Subcutaneous abdominal adipose tissue (tissue), 5 donors: ENCODE results near the gene BBS1.

Source experiments
- H3K27ac ChIP-seq: one replicate; pipeline ENCODE4 v1.7.0; 2013; ENCODE audit warnings: low read depth, mild to moderate bottlenecking, inconsistent platforms, low read length, moderate library complexity
- H3K27me3 ChIP-seq, 5 donors: one replicate each; pipeline ENCODE4 v1.7.0; 2013; ENCODE audit warnings: low read length in 5 of 5, inconsistent platforms in 1 of 5; ENCODE audit not compliant: control insufficient read depth in 5 of 5, insufficient read depth in 4 of 5
- H3K36me3 ChIP-seq, 5 donors: one replicate each; pipeline ENCODE4 v1.7.0; 2013; ENCODE audit warnings: low read length in 5 of 5; ENCODE audit not compliant: control insufficient read depth in 5 of 5, insufficient read depth in 5 of 5
- H3K4me1 ChIP-seq, 5 donors: one replicate each; pipeline ENCODE4 v1.7.0; 2013; ENCODE audit warnings: low read length in 5 of 5, mild to moderate bottlenecking in 3 of 5, moderate library complexity in 1 of 5; ENCODE audit not compliant: control insufficient read depth in 5 of 5, insufficient read depth in 5 of 5
- H3K4me3 ChIP-seq, 5 donors: one replicate each; pipeline ENCODE4 v1.7.0; 2013; ENCODE audit warnings: low read length in 5 of 5, low read depth in 1 of 5
- H3K9ac ChIP-seq, 5 donors: one replicate each; pipeline ENCODE4 v1.7.0; 2013; ENCODE audit warnings: low read length in 5 of 5, mild to moderate bottlenecking in 4 of 5, moderate library complexity in 3 of 5
- H3K9me3 ChIP-seq, 5 donors: one replicate each; pipeline ENCODE4 v1.7.0; 2013; ENCODE audit warnings: low read length in 5 of 5; ENCODE audit not compliant: control insufficient read depth in 5 of 5
- donor health status: healthy.
- donor health status: healthy.
- donor health status: healthy.
- donor health status: healthy.
- donor health status: healthy.

BBS1 gene

GRCh38 chr11:66559866-66560676 is 49.6 kb downstream of the BBS1 start:
- Histone ChIP-seq H3K9ac (no peak overlapping the region), H3K9me3 (no peaks in the 10 kb centered on the region), H3K27me3 (peaks cover 0 to 16% (median 4%) of the 10 kb centered on the region in 5 donors), H3K4me3 (no peak overlapping the region), H3K27ac (no peak overlapping the region), H3K4me1 (peaks cover 0 to 7% (median 5%) of the 10 kb centered on the region in 5 donors), H3K36me3 (peaks cover 0 to 31% (median 16%) of the 10 kb centered on the region in 5 donors)

GRCh38 chr11:66561178-66561974 is 50.9 kb downstream of the BBS1 start:
- no peak overlapping the region for H3K4me3 ChIP-seq
- H3K9ac ChIP-seq: no peak overlapping the region
- H3K27ac ChIP-seq: no peak overlapping the region
- H3K27me3 ChIP-seq: peaks cover 0 to 13% (median 4%) of the 10 kb centered on the region in 5 donors
- peaks cover 0 to 39% (median 25%) of the 10 kb centered on the region in 5 donors for H3K36me3 ChIP-seq
- H3K4me1 ChIP-seq: peaks cover 0 to 7% (median 5%) of the 10 kb centered on the region in 5 donors
- H3K9me3 ChIP-seq: no peaks in the 10 kb centered on the region

- Histone ChIP-seq H3K4me1 (peaks cover 0 to 7% (median 5%) of the 10 kb centered on the region in 5 donors), H3K9me3 (no peaks in the 10 kb centered on the region), H3K27ac (no peak overlapping the region), H3K36me3 (peaks cover 0 to 39% (median 25%) of the 10 kb centered on the region in 5 donors), H3K4me3 (no peak overlapping the region), H3K27me3 (peaks cover 0 to 13% (median 4%) of the 10 kb centered on the region in 5 donors), H3K9ac (no peak overlapping the region)
These were observed 51.5 kb downstream of the BBS1 start for GRCh38 chr11:66561975-66562248.

- Histone ChIP-seq H3K27me3 (peaks cover 0 to 9% (median 4%) of the 10 kb centered on the region in 5 donors), H3K27ac (no peak overlapping the region), H3K36me3 (peaks cover 0 to 39% (median 25%) of the 10 kb centered on the region in 5 donors), H3K9me3 (no peaks in the 10 kb centered on the region), H3K4me3 (no peak overlapping the region), H3K4me1 (peaks cover 0 to 7% (median 5%) of the 10 kb centered on the region in 5 donors), H3K9ac (no peak overlapping the region)
These were observed 51.8 kb downstream of the BBS1 start for GRCh38 chr11:66562275-66562674.

GRCh38 chr11:66562907-66563583 is 52.6 kb downstream of the BBS1 start:
- no peak overlapping the region for H3K9ac ChIP-seq
- peaks cover 0 to 39% (median 25%) of the 10 kb centered on the region in 5 donors for H3K36me3 ChIP-seq

GRCh38 chr11:66563832-66564231 is 53.4 kb downstream of the BBS1 start:
- H3K9me3 ChIP-seq: no peaks in the 10 kb centered on the region
- H3K27ac ChIP-seq: no peak overlapping the region
- H3K36me3 ChIP-seq: peaks cover 0 to 39% (median 25%) of the 10 kb centered on the region in 5 donors
- H3K4me1 ChIP-seq: peaks cover 0 to 19% (median 17%) of the 10 kb centered on the region in 5 donors
- no peak overlapping the region for H3K9ac ChIP-seq
- H3K27me3 ChIP-seq: no peaks in the 10 kb centered on the region
- no peak overlapping the region for H3K4me3 ChIP-seq

More at GRCh38 chr11:66562907-66563583, 52.6 kb downstream of the BBS1 start:
- Histone ChIP-seq H3K9me3 (no peaks in the 10 kb centered on the region), H3K27me3 (peaks cover 0 to 2% (median 0%) of the 10 kb centered on the region in 5 donors), H3K4me1 (peaks cover 0 to 15% (median 13%) of the 10 kb centered on the region in 5 donors), H3K27ac (no peak overlapping the region), H3K4me3 (no peak overlapping the region)

GRCh38 chr11:66564538-66564937 is 54.1 kb downstream of the BBS1 start:
- Histone ChIP-seq H3K36me3 (peaks cover 0 to 39% (median 25%) of the 10 kb centered on the region in 5 donors), H3K4me1 (peaks cover 0 to 18% (median 14%) of the 10 kb centered on the region in 5 donors), H3K9me3 (no peaks in the 10 kb centered on the region), H3K27me3 (no peaks in the 10 kb centered on the region), H3K9ac (no peak overlapping the region), H3K27ac (no peak overlapping the region), H3K4me3 (no peak overlapping the region)

- Histone ChIP-seq H3K36me3 (peaks cover 0 to 39% (median 25%) of the 10 kb centered on the region in 5 donors), H3K4me3 (no peak overlapping the region), H3K9ac (no peak overlapping the region), H3K9me3 (no peaks in the 10 kb centered on the region), H3K27me3 (no peaks in the 10 kb centered on the region), H3K4me1 (peaks cover 0 to 18% (median 14%) of the 10 kb centered on the region in 5 donors), H3K27ac (no peak overlapping the region)
These were observed 54.5 kb downstream of the BBS1 start for GRCh38 chr11:66564984-66565383.

GRCh38 chr11:66566221-66566620 is 55.8 kb downstream of the BBS1 start:
- H3K27ac ChIP-seq: no peak overlapping the region
- H3K4me3 ChIP-seq: no peak overlapping the region
- no peak overlapping the region for H3K9ac ChIP-seq
- peaks cover 0 to 39% (median 25%) of the 10 kb centered on the region in 5 donors for H3K36me3 ChIP-seq
- H3K4me1 ChIP-seq: peaks cover 0 to 18% (median 14%) of the 10 kb centered on the region in 5 donors
- no peaks in the 10 kb centered on the region for H3K27me3 ChIP-seq
- no peaks in the 10 kb centered on the region for H3K9me3 ChIP-seq
